GM12872 (cell line): Measurements from ENCODE around the gene RALA.

ENCODE experiments used
- CTCF ChIP-seq: IDR thresholded peaks from 3 replicates; pipeline ENCODE4 v1.5.1; 2011; ENCODE audit warnings: low read depth, mild to moderate bottlenecking, low read length, moderate library complexity; ENCODE audit not compliant: insufficient read depth

Gene RALA

GRCh38 chr7:39621784-39622411 is 1.5 kb upstream of the RALA start:
- TF ChIP-seq CTCF = no peak

DNA sequence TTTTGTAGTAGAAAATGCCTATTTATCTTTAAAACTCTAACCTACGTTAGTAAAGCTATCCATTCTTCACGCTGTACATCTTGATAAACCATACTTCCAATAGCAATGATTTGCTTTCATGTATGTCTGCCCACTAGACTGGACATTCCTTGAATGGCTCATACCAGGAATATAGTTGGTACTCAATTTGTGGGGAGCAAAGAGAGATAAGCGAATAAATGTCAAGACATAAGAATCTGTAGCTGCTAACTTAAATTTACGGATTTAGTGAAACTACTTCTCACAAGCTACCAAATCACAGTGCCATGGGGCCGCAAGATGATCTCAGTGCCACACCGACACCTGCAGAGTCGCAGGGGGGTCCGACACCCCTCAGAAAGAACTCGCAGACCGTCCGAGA is 763 bp upstream of the RALA start:
- no peak for TF ChIP-seq CTCF

GRCh38 chr7:39623732-39624441 is 515 bp downstream of the RALA start:
- TF ChIP-seq CTCF = no peak

GRCh38 chr7:39624442-39624807 is 1.1 kb downstream of the RALA start:
- no peak for TF ChIP-seq CTCF

DNA sequence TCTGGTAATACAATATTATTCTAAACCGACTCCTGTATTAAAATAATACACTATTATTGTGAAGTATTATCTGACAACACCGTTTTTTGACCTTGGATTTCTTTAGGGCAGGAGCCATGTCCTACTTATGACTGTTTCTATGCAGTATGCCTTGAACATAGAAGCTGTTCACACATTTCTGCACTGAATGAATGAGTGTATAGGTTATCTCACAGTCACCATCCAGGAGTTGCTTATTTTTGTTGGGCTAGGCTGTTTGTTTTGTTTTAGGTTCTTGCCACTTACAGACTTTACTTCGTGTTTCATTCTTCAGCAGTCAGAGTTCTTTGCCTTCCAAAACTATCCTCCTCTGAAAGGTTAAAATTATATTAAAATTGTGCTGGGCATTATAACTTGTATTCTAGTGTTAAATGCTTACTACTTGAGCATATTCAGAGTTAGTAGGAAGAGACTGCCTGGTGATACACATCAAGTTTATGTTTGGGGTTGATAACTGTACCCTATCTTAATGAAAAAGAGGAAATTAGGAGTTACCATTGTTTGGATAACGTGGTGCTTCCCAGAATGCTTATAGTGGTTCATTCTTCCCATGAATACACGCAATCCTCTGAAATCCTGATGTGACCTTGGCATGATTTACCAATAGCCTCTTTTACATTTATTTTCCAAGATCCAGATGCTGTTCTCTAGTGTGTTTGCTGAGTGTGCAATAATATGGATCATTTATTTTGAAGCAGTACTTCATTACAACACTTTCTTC is 1.7 kb downstream of the RALA start:
- no peak for TF ChIP-seq CTCF

- TF ChIP-seq CTCF = no peak
Observed at GRCh38 chr7:39631736-39632308, 8.4 kb downstream of the RALA start.
